HFFc6 (cell line): ENCODE measurements around the gene GTF2H3. TPM values are rescaled to one million over a fixed set of nuclear protein-coding genes. Genes with fewer than 3 reads are reported as not detected.
A peak's percentile ranks its signal among the peaks of the same experiment; 100 is the strongest.

ENCODE experiments used
- DNase-seq: peaks from one replicate; pipeline ENCODE4 v3.0.0-alpha.2; 2018
- H3K27ac Mint-ChIP-seq: 2 replicates; pipeline ENCODE4 v1.8.0; 2020; ENCODE audit warnings: mild to moderate bottlenecking, mixed read lengths
- H3K27me3 Mint-ChIP-seq: 2 replicates; pipeline ENCODE4 v1.8.0; 2021; ENCODE audit warnings: mild to moderate bottlenecking, moderate library complexity, mixed read lengths; ENCODE audit not compliant: insufficient read depth
- H3K36me3 Mint-ChIP-seq: 2 replicates; pipeline ENCODE4 v1.8.0; 2021; ENCODE audit warnings: low read depth, mixed read lengths
- H3K4me1 Mint-ChIP-seq: 2 replicates; pipeline ENCODE4 v1.8.0; 2020; ENCODE audit warnings: low read depth, mixed read lengths
- H3K4me3 Mint-ChIP-seq: 2 replicates; pipeline ENCODE4 v1.8.0; 2020; ENCODE audit warnings: mild to moderate bottlenecking, moderate library complexity, mixed read lengths
- H3K9me3 Mint-ChIP-seq: 2 replicates; pipeline ENCODE4 v1.8.0; 2020; ENCODE audit warnings: mild to moderate bottlenecking, mixed read lengths
- CTCF ChIP-seq: fragments of 200-600 bp; sonication (generic); IDR thresholded peaks from 2 replicates; pipeline ENCODE4 v1.5.0; 2021; ENCODE audit warnings: antibody characterized with exemption, mild to moderate bottlenecking
- long read RNA-seq: library from polyadenylated mRNA; unstranded; transcript quantifications from one replicate; pipeline ENCODE4 v2.0.0, GENCODE V29; 2019
- total RNA-seq, 6 experiments: library from RNA; stranded (reverse); fragmentation: NEBNext Ultra II Directional; extraction: Animal tissue kit (Norgen Biotek cat#: 25700); gene quantifications; 2 replicates in 1 of 6; 3 replicates in 5 of 6; pipeline ENCODE4 v1.2.3, GENCODE V29; 2021

The GTF2H3 gene
- 10 to 100 TPM; 34.9 to 47.5 (median 43.0) TPM for total RNA-seq
- long read RNA-seq, transcript GTF2H3-212 (13 exons, 3,329 nt): major isoform, 9 of 17 reads
- long read RNA-seq, partial matches to known transcripts: 1 of 17 reads
- long read RNA-seq, other reads (novel, unspliced or antisense): 6 of 17 reads

GRCh38 chr12:123633379-123634141 is at the start of gene GTF2H3, which contains the start of gene EIF2B1:
GTF2H3 (plus strand) TSS chr12:123633829; CDS start chr12:123633860, 31 bp downstream.
EIF2B1 (minus strand) TSS chr12:123633686; CDS start chr12:123633557, 129 bp downstream.
- Mint-ChIP-seq H3K4me1 (peaks cover 21% of the 10 kb centered on the region), H3K27ac (peak within 1 kb of the TSS; percentile 97), H3K4me3 (peak within 1 kb of the TSS; percentile 99), H3K36me3 (peaks cover 19% of the 10 kb centered on the region), H3K27me3 (no peaks in the 10 kb centered on the region), H3K9me3 (no peaks in the 10 kb centered on the region)
- TF ChIP-seq CTCF: 0 out of 2 replicates have a peak, but pooled peaks have one; percentile 6
- DNase-seq: peak; percentile 95

GRCh38 chr12:123591702-123592481 is 41.7 kb upstream of the GTF2H3 start:
- Mint-ChIP-seq H3K27me3 (peaks cover 3% of the 10 kb centered on the region; the same call in 1 of the 2 replicates), H3K36me3 (peaks cover 50% of the 10 kb centered on the region), H3K27ac (peak overlapping the region; percentile 50), H3K9me3 (no peaks in the 10 kb centered on the region), H3K4me1 (peaks cover 47% of the 10 kb centered on the region), H3K4me3 (no peak overlapping the region)
- no peak for TF ChIP-seq CTCF
- no peak for DNase-seq

DNA sequence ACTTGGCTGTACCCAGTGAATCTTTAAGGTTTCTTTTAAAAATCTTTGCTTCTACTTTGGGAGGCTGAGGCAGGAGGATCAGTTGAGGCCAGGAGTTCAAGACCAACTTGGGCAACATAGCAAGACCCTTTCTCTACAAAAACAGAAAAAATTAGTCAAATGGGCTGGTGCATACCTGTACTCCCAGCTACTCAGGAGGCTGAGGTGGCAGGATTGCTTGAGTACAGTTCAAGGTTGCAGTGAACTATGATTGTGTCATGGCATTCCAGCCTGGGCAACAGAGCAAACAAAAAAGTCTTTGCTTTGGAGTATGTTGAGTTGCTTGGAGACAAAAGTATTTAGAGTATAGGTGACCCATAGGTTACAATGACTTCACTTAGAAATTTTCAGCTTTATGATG is 37.9 kb upstream of the GTF2H3 start:
- Mint-ChIP-seq H3K9me3 (no peaks in the 10 kb centered on the region), H3K4me1 (peaks cover 30% of the 10 kb centered on the region), H3K36me3 (peaks cover 47% of the 10 kb centered on the region), H3K27ac (peak overlapping the region; percentile 61), H3K27me3 (peaks cover 3% of the 10 kb centered on the region; the same call in 1 of the 2 replicates), H3K4me3 (no peak overlapping the region)
- DNase-seq: no peak
- TF ChIP-seq CTCF: no peak

- peaks cover 4% of the 10 kb centered on the region for H3K27me3 Mint-ChIP-seq
- TF ChIP-seq CTCF: no peak
Observed at GRCh38 chr12:123597100-123597499, 36.5 kb upstream of the GTF2H3 start.

DNA sequence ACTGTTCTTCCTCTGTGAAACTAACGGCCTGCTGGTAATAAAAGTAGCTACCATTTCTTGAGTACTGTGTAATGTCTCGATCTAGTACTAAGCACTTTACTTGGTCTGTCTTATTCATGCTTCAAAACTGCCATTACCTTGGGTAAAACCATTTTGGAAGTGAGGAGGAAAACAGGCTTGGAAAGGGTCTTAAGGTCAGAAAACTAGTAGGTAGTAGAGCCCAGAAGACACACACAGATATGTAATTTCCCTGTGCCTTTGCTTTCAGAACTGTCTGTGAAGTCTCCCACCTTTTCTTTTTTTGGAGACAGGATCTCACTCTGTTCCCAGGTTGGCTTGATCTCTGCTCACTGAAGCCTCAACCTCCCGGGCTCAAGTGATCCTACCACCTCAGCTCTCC is 35.1 kb upstream of the GTF2H3 start:
- Mint-ChIP-seq H3K27ac (no peak overlapping the region), H3K4me3 (no peak overlapping the region), H3K36me3 (peaks cover 37% of the 10 kb centered on the region), H3K27me3 (peaks cover 4% of the 10 kb centered on the region), H3K9me3 (no peaks in the 10 kb centered on the region), H3K4me1 (peaks cover 27% of the 10 kb centered on the region)
- DNase-seq: no peak
- TF ChIP-seq CTCF: no peak

More at GRCh38 chr12:123597100-123597499, 36.5 kb upstream of the GTF2H3 start:
- no peak overlapping the region for H3K4me3 Mint-ChIP-seq
- DNase-seq: no peak
- H3K4me1 Mint-ChIP-seq: peaks cover 21% of the 10 kb centered on the region
- H3K36me3 Mint-ChIP-seq: peaks cover 36% of the 10 kb centered on the region
- H3K9me3 Mint-ChIP-seq: no peaks in the 10 kb centered on the region
- peak overlapping the region; percentile 26; the same call in 1 of the 2 replicates for H3K27ac Mint-ChIP-seq
